ENCODE data around the gene SEC11C.
A peak's percentile ranks its signal among the peaks of the same experiment; 100 is the strongest.
"Not testable (repeated sequence)": the region's sequence is repeated elsewhere in the genome, so short reads cannot be mapped to it uniquely, and the experiment has no call there.

Gene SEC11C

DNA sequence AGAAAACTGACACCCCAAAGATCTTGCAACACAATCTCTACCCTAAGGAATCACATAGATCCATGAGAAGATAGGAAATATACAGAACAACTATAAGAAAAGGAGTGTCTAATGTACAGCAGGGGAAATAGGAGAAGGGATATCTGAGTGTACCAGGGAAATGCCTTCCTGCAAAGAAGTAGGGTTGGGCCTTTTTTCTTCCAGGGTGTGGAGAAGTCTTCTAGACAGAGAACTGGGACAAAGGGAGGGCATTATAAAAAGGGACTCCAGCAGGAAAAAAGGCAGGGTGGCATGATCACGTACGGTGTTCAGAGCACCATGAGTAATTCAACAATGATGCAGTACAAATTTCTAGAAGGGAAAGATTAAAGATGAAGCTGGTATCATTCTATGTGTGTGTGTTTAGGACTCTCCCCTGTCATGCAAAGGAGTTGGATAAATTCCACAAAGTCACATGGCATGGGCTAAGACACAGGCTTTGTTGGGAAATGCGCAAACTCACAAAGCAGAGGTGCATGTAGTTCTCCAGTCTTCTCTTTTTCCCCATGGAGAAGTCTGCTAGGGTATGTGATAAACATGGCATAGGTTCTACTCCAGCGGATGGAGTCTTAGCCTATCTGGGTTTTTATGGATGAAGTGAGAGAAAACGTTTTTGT is 6.7 kb upstream of the SEC11C start:
- H3K4me3 ChIP-seq (replicated peaks; ENCODE audit: low read depth, low read length) = no peak overlapping the region
- TF ChIP-seq, protein P1, sequence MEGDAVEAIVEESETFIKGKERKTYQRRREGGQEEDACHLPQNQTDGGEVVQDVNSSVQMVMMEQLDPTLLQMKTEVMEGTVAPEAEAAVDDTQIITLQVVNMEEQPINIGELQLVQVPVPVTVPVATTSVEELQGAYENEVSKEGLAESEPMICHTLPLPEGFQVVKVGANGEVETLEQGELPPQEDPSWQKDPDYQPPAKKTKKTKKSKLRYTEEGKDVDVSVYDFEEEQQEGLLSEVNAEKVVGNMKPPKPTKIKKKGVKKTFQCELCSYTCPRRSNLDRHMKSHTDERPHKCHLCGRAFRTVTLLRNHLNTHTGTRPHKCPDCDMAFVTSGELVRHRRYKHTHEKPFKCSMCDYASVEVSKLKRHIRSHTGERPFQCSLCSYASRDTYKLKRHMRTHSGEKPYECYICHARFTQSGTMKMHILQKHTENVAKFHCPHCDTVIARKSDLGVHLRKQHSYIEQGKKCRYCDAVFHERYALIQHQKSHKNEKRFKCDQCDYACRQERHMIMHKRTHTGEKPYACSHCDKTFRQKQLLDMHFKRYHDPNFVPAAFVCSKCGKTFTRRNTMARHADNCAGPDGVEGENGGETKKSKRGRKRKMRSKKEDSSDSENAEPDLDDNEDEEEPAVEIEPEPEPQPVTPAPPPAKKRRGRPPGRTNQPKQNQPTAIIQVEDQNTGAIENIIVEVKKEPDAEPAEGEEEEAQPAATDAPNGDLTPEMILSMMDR (IDR thresholded peaks at IDR 0.05; ENCODE audit: low read depth, low read length, missing control alignments) = no peak
- no peak for DNase-seq (ENCODE audit: extremely low read depth, low read depth)

GRCh38 chr18:59139291-59139614 is 431 bp upstream of the SEC11C start:
- H3K4me3 ChIP-seq (replicated peaks; ENCODE audit: low read depth, low read length) = peak overlapping the region; percentile 81
- TF ChIP-seq, protein P1 (IDR thresholded peaks at IDR 0.05; ENCODE audit: low read depth, low read length, missing control alignments) = no peak
- no peak for DNase-seq (ENCODE audit: extremely low read depth, low read depth)

GRCh38 chr18:59140302-59140885 is 710 bp downstream of the SEC11C start:
- no peak for DNase-seq (ENCODE audit: extremely low read depth, low read depth)
- peak overlapping the region; percentile 81 for H3K4me3 ChIP-seq (replicated peaks; ENCODE audit: low read depth, low read length)
- TF ChIP-seq, protein P1 (IDR thresholded peaks at IDR 0.05; ENCODE audit: low read depth, low read length, missing control alignments) = no peak

DNA sequence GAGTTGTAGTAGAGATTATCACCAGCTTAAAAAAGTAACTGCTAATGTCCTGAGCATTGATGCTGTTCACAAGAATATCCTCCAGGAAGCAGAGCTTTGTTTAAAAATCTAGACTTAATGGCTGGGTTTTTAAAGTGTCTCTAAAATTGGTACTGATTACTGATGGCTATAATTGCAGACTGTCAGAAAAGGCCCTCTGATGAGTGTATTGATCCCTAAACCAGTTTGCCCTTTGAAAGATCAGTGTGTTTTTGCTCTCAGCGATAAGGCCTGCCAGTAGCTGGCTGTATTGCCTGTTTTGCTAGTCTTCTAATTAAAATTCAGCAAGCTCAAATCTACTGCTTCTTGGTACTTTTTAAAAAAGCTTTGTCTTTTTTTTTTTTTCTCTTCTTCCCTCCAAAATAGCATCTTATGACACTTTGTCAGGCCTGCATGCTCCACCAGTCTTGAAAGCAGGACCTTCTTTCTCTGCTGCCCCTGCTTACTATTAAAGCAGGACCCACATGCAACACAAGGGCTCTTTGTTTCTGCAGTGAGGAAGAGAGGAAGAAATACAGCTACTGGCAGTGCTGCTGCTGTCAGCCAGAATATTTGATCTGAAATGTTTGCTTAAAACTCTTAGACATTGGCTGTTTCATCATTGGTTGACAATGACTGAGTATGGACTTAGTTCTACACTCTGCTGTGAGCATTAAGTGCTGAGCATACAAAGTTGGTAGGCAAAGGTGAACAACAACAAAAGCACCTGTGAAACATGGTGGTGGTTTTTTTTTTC is 1.8 kb downstream of the SEC11C start:
- no peak overlapping the region for H3K4me3 ChIP-seq (replicated peaks; ENCODE audit: low read depth, low read length)
- no peak for DNase-seq (ENCODE audit: extremely low read depth, low read depth)
- TF ChIP-seq, protein P1 (IDR thresholded peaks at IDR 0.05; ENCODE audit: low read depth, low read length, missing control alignments) = no peak

GRCh38 chr18:59142274-59142673 is 2.6 kb downstream of the SEC11C start:
- H3K4me3 ChIP-seq (replicated peaks; ENCODE audit: low read depth, low read length) = no peak overlapping the region
- TF ChIP-seq, protein P1 (IDR thresholded peaks at IDR 0.05; ENCODE audit: low read depth, low read length, missing control alignments) = no peak
- DNase-seq (ENCODE audit: extremely low read depth, low read depth) = no peak

DNA sequence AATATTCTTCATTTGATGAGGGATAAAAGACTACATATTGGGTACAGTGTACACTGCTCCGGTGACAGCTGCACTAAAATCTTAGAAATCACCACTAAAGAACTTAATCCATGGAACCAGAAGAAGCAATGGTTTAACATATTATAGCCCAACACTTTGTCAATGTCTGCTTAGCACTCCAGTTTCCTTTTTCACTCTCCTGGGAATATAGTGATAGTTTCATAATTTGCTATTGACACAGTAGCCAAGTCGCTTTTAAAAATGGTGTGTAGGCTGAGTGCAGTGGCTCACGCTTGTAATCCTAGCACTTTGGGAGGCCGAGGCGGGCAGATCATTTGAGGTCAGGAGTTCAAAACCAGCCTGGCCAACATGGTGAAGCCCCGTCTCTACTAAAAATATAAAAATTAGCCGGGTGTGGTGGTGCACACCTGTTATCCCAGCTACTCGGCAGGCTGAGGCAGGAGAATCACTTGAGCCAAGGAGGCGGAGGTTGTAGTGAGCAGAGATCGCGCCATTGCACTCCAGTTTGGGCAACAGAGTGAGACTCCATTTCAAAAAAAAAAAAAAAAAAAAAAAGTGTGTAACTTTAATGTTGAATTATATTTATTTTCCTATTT is 3.2 kb downstream of the SEC11C start:
- DNase-seq (ENCODE audit: extremely low read depth, low read depth); H3K4me3 ChIP-seq (replicated peaks; ENCODE audit: low read depth, low read length): not testable (repeated sequence)

GRCh38 chr18:59143441-59143840 is 3.8 kb downstream of the SEC11C start:
- H3K4me3 ChIP-seq (replicated peaks; ENCODE audit: low read depth, low read length) = no peak overlapping the region
- no peak for DNase-seq (ENCODE audit: extremely low read depth, low read depth)
- TF ChIP-seq, protein P1 (IDR thresholded peaks at IDR 0.05; ENCODE audit: low read depth, low read length, missing control alignments) = no peak
